GM12878 (cell line): ENCODE measurements around the gene CHD9. TPM values are rescaled to one million over a fixed set of nuclear protein-coding genes. Genes with fewer than 3 reads are reported as not detected.

ENCODE experiments used
- ATAC-seq: fragments of 200-7000 bp; cut with Tn5 transposase; 3 replicates; pipeline ENCODE4 v1.9.1; 2020; ENCODE audit warnings: mild to moderate bottlenecking, moderate library complexity
- BruUV-seq: library from RNA; stranded (reverse); fragments of 400-500 nt; replicated peaks from 2 replicates; lab custom pipeline; 2021; lab: Mats Ljungman, UMichigan
- CTCF ChIA-PET: fragments of 300-600 bp; sonication (Branson Sonifier 250); formaldehyde crosslinking; extraction: SDS; loops from one replicate; lab custom pipeline; 2021; ENCODE audit warnings: inconsistent platforms; lab: Yijun Ruan, JAX
- POLR2A ChIA-PET: fragments of 350-600 bp; formaldehyde crosslinking; extraction: SDS; loops from one replicate; lab custom pipeline; 2021; ENCODE audit warnings: inconsistent platforms; lab: Charles Lee
- RAD21 ChIA-PET: fragments of 300-600 bp; sonication (Branson Sonifier 250); formaldehyde crosslinking; loops from one replicate; lab custom pipeline; 2023; ENCODE audit warnings: antibody characterized with exemption; ENCODE audit not compliant: unreplicated experiment; lab: Charles Lee
- SMC1A ChIA-PET: fragments of 300-600 bp; sonication (Branson Sonifier 250); formaldehyde crosslinking; loops from one replicate; lab custom pipeline; 2023; ENCODE audit not compliant: unreplicated experiment, uncharacterized antibody; lab: Charles Lee
- DNase-seq: peaks from one replicate; pipeline ENCODE4 v3.0.0-alpha.2; 2011; ENCODE audit warnings: low read depth, low spot score
- FAIRE-seq: peaks from 3 replicates; lab custom pipeline; 2011; peaks lifted over from hg19 to GRCh38; lab: Jason Lieb, UNC
- H2AFZ ChIP-seq: 2 replicates; pipeline ENCODE4 v1.6.0; 2011; ENCODE audit warnings: low read depth, low read length, control low read depth; ENCODE audit not compliant: control insufficient read depth
- H3K27ac ChIP-seq: 2 replicates; pipeline ENCODE4 v1.5.1; 2011; ENCODE audit warnings: control low read depth; ENCODE audit not compliant: control insufficient read depth, insufficient read depth
- H3K27me3 ChIP-seq, 2 experiments: replicated peaks in 1 of 2; 2 replicates each; pipeline versions ENCODE4 v1.6.0 to v1.6.1; 2011; ENCODE audit warnings: low read length in 1 of 2; ENCODE audit not compliant: control insufficient read depth in 2 of 2, insufficient read depth in 2 of 2
- H3K36me3 ChIP-seq, 2 experiments: 2 replicates each; pipeline ENCODE4 v1.5.1; 2011; ENCODE audit warnings: low read length in 1 of 2; ENCODE audit not compliant: control insufficient read depth in 2 of 2, insufficient read depth in 2 of 2
- H3K4me1 ChIP-seq: 2 replicates; pipeline ENCODE4 v1.6.1; 2011; ENCODE audit warnings: mild to moderate bottlenecking, low read length, moderate library complexity, mixed read lengths; ENCODE audit not compliant: control insufficient read depth, insufficient read depth
- H3K4me2 ChIP-seq: 2 replicates; pipeline ENCODE4 v1.6.0; 2011; ENCODE audit warnings: control low read depth; ENCODE audit not compliant: control insufficient read depth, insufficient read depth
- H3K4me3 ChIP-seq: fragments of 200-600 bp; sonication (generic); 2 replicates; pipeline ENCODE4 v1.5.1; 2016
- H3K79me2 ChIP-seq: 2 replicates; pipeline ENCODE4 v1.6.0; 2011; ENCODE audit warnings: low read length; ENCODE audit not compliant: control insufficient read depth, insufficient read depth
- H3K9ac ChIP-seq: 2 replicates; pipeline ENCODE4 v1.8.0; 2011; ENCODE audit warnings: low read length, control low read depth, mixed read lengths; ENCODE audit not compliant: control insufficient read depth, insufficient read depth
- H3K9me3 ChIP-seq: replicated peaks from 3 replicates; pipeline ENCODE4 v1.5.1; 2011; ENCODE audit warnings: mild to moderate bottlenecking, low read length; ENCODE audit not compliant: control insufficient read depth, insufficient read depth
- H4K20me1 ChIP-seq: 2 replicates; pipeline ENCODE4 v1.6.0; 2011; ENCODE audit not compliant: control insufficient read depth, insufficient read depth
- ATF7 ChIP-seq: fragments of 450-650 bp; IDR thresholded peaks from 2 replicates; pipeline ENCODE4 v1.6.1; 2016; ENCODE audit warnings: low read depth, mild to moderate bottlenecking
- DPF2 ChIP-seq: fragments of 450-650 bp; IDR thresholded peaks from 2 replicates; pipeline ENCODE4 v1.6.1; 2017; ENCODE audit warnings: mild to moderate bottlenecking
- FOXK2 ChIP-seq: fragments of 450-650 bp; IDR thresholded peaks from 2 replicates; pipeline ENCODE4 v1.6.1; 2017; ENCODE audit warnings: mild to moderate bottlenecking, moderate library complexity
- HDGF ChIP-seq: fragments of 450-650 bp; IDR thresholded peaks from 2 replicates; pipeline ENCODE4 v1.6.1; 2016; ENCODE audit warnings: antibody characterized with exemption
- HSF1 ChIP-seq: fragments of 150-350 bp; IDR thresholded peaks from 2 replicates; pipeline ENCODE4 v1.6.1; 2014; ENCODE audit warnings: mild to moderate bottlenecking, low read depth, low read length
- IRF5 ChIP-seq: fragments of 450-650 bp; IDR thresholded peaks from 2 replicates; pipeline ENCODE4 v1.6.1; 2017; ENCODE audit warnings: borderline replicate concordance
- KLF5 ChIP-seq: fragments of 450-650 bp; IDR thresholded peaks from 2 replicates; pipeline ENCODE4 v1.6.1; 2014; ENCODE audit warnings: mild to moderate bottlenecking; ENCODE audit not compliant: partially characterized antibody
- MXI1 ChIP-seq: fragments of 150-350 bp; IDR thresholded peaks from 2 replicates; pipeline ENCODE4 v1.6.1; 2011; ENCODE audit warnings: low read depth, mild to moderate bottlenecking, inconsistent platforms, low read length, improper control_type of control experiment
- NR2F1 ChIP-seq: fragments of 450-650 bp; conservative IDR thresholded peaks from 2 replicates; pipeline ENCODE4 v1.6.1; 2017; ENCODE audit warnings: mild to moderate bottlenecking
- POLR2A ChIP-seq: IDR thresholded peaks from 2 replicates; pipeline ENCODE4 v1.6.1; 2011; ENCODE audit warnings: low read depth, mild to moderate bottlenecking, low read length
- POU2F2 ChIP-seq: IDR thresholded peaks from 3 replicates; pipeline ENCODE4 v1.6.1; 2011; ENCODE audit warnings: low read depth, mild to moderate bottlenecking, low read length, borderline replicate concordance
- RAD21 ChIP-seq: IDR thresholded peaks from 2 replicates; pipeline ENCODE4 v1.6.1; 2011; ENCODE audit warnings: mild to moderate bottlenecking, low read depth, low read length, moderate library complexity; ENCODE audit not compliant: insufficient read depth
- SPI1 ChIP-seq: IDR thresholded peaks from 2 replicates; pipeline ENCODE4 v1.6.1; 2011; ENCODE audit warnings: low read depth, mild to moderate bottlenecking, low read length, moderate library complexity, borderline replicate concordance; ENCODE audit not compliant: insufficient read depth
- TBL1XR1 ChIP-seq: IDR thresholded peaks from 2 replicates; pipeline ENCODE4 v1.6.1; 2012; ENCODE audit warnings: low read depth, low read length, improper control_type of control experiment
- YBX1 ChIP-seq: fragments of 450-650 bp; IDR thresholded peaks from 2 replicates; pipeline ENCODE4 v1.6.1; 2016; ENCODE audit warnings: antibody characterized with exemption
- ZBED1 ChIP-seq: IDR thresholded peaks from 2 replicates; pipeline ENCODE4 v1.6.1; 2016; ENCODE audit warnings: borderline replicate concordance
- ZBTB11 ChIP-seq: fragments of 450-650 bp; formaldehyde crosslinking; IDR thresholded peaks from 2 replicates; pipeline ENCODE4 v1.5.0; 2022; ENCODE audit warnings: mild to moderate bottlenecking, missing genetic modification characterization
- WGBS: methylation state at CpG from one replicate; pipeline ENCODE4 v1.1.6; 2016; ENCODE audit warnings: low lambda C conversion rate; ENCODE audit not compliant: insufficient replicate concordance, insufficient coverage; ENCODE audit errors: missing lambda C conversion rate; 5-methylcytosine and 5-hydroxymethylcytosine counted together
- in situ Hi-C: fragments of 300-500 bp; cut with MboI; formaldehyde crosslinking; loops from 9 replicates; pipeline ENCODE4 v1.14.3; 2018; ENCODE audit warnings: mixed read lengths
- intact Hi-C: fragments of 100-400 bp; cut with micrococcal nuclease; formaldehyde crosslinking; loops from one replicate; pipeline ENCODE4 v1.14.2; 2022; ENCODE audit not compliant: unreplicated experiment
- polyA plus RNA-seq, 11 experiments: library from polyadenylated mRNA; depleted of rRNA in 4 of 11; unstranded in 6 of 11; stranded (reverse) in 5 of 11; fragments of >200 nt; fragmentation: Nextera tagmentation in 4 of 11; fragmentation: Illumina TruSeq in 1 of 11; extraction: Ambion mirVana in 4 of 11; extraction: Trizol in 1 of 11; gene quantifications; 1 replicate in 1 of 11; 2 replicates in 10 of 11; pipeline versions ENCODE4 v1.2.1 to v1.2.3, GENCODE V29; 2011 to 2016; ENCODE audit warnings: inconsistent platforms in 2 of 11, missing spikeins in 2 of 11, low read depth in 1 of 11
- total RNA-seq, 4 experiments: library from RNA; depleted of rRNA in 3 of 4; stranded (reverse); fragments of >200 nt in 3 of 4; fragmentation: Illumina TruSeq in 1 of 4; extraction: Trizol in 1 of 4; gene quantifications; 2 replicates each; pipeline versions ENCODE4 v1.2.1 to v1.2.3, GENCODE V29; 2013 to 2021

Gene CHD9
- total and polyA plus RNA-seq, 10 of the 15 experiments (the other 5 are each of a cell fraction or from before 2014, with no cell fraction given): 29.2 to 95.7 (median 54.3) TPM

GRCh38 chr16:53099318-53100130 is 44.7 kb downstream of the CHD9 start:
- ATAC-seq: peak; percentile 75
- ChIA-PET RAD21 (interaction anchor here (0.8 to 10.4 kb wide), 15 partner anchors 8 to 436 kb away, joined by 3 to 107 read pairs (median 4); partner anchors contain the start of gene CHD9), POLR2A (interaction anchor here (0.7 to 6.8 kb wide), 11 partner anchors 8 to 110 kb away, joined by 3 to 142 read pairs (median 5); partner anchors contain the start of gene CHD9), CTCF (interaction anchor here (0.7 to 3.3 kb wide), 11 partner anchors 9 to 109 kb away, joined by 3 to 17 read pairs (median 7); partner anchors contain the start of gene CHD9), SMC1A (interaction anchor here (1.0 to 11.1 kb wide), 13 partner anchors 9 to 109 kb away, joined by 4 to 270 read pairs (median 6); partner anchors contain the start of gene CHD9)
- in situ Hi-C loops (loop anchor here (5.0 kb wide), 1 partner anchor 37 kb away; no protein-coding TSS in a partner anchor), intact Hi-C loops (loop anchor here (1.0 kb wide), 2 partner anchors 31 to 38 kb away; no protein-coding TSS in a partner anchor)
- peak overlapping the region; percentile 63 for H2AFZ ChIP-seq
- BruUV-seq: TSS peak; percentile 47
- H4K20me1 ChIP-seq: no peaks in the 10 kb centered on the region
- H3K9ac ChIP-seq: peak overlapping the region; percentile 76
- H3K9me3 ChIP-seq: no peaks in the 10 kb centered on the region
- FAIRE-seq: peak; percentile 56
- H3K4me2 ChIP-seq: peak overlapping the region; percentile 70
- peak overlapping the region; percentile 96 for H3K27ac ChIP-seq
- H3K4me3 ChIP-seq: peak overlapping the region; percentile 79
- no peaks in the 10 kb centered on the region; a peak in 1 of 4 replicates for H3K36me3 ChIP-seq
- H3K27me3 ChIP-seq: no peaks in the 10 kb centered on the region
- DNase-seq: peak; percentile 68
- WGBS: 4% methylated on average over 26 of the region's 26 CpGs
- H3K79me2 ChIP-seq: peaks cover 53% of the 10 kb centered on the region
- peaks cover 25% of the 10 kb centered on the region for H3K4me1 ChIP-seq
- TF ChIP-seq SPI1 (no peak; the same call in 1 of the 2 replicates), ZBTB11 (CRISPR knock-in tag) (no peak), NR2F1 (peak; percentile 98), HDGF (no peak), POU2F2 (no peak; the same call in 2 of the 3 replicates), DPF2 (peak; percentile 58; the same call in 1 of the 2 replicates), TBL1XR1 (no peak; the same call in 1 of the 2 replicates), MXI1 (peak; percentile 80; the same call in 1 of the 2 replicates), POLR2A (peak; percentile 50), RAD21 (no peak), ZBED1 (no peak), FOXK2 (no peak), YBX1 (no peak), KLF5 (no peak), ATF7 (0 out of 2 replicates have a peak, but pooled peaks have one; percentile 7), HSF1 (no peak), IRF5 (no peak)
